WTC11 (cell line): ENCODE results near the gene CATSPER1. TPM values are rescaled to one million over a fixed set of nuclear protein-coding genes. Genes with fewer than 3 reads are reported as not detected.

Experiments used
- ATAC-seq: fragments of 200-7000 bp; cut with Tn5 transposase; 2 replicates; pipeline ENCODE4 v1.10.0; 2021; ENCODE audit warnings: mild to moderate bottlenecking, moderate library complexity
- CTCF ChIA-PET: fragments of 300-600 bp; sonication (Branson Sonifier 250); formaldehyde crosslinking; loops from one replicate; lab custom pipeline; 2021; ENCODE audit warnings: antibody characterized with exemption; lab: Charles Lee
- POLR2A ChIA-PET: fragments of 350-600 bp; sonication (Branson Sonifier 250); formaldehyde crosslinking; loops from one replicate; lab custom pipeline; 2021; ENCODE audit warnings: antibody characterized with exemption; lab: Charles Lee
- DNase-seq: peaks from one replicate; pipeline ENCODE4 v3.0.0; 2021; ENCODE audit warnings: low spot score
- H3K27ac Mint-ChIP-seq: 2 replicates; pipeline ENCODE4 v1.8.0; 2021; ENCODE audit warnings: mixed read lengths
- H3K27me3 Mint-ChIP-seq: 2 replicates; pipeline ENCODE4 v1.8.0; 2021; ENCODE audit warnings: low read depth, mild to moderate bottlenecking, moderate library complexity, mixed read lengths
- H3K36me3 Mint-ChIP-seq: 2 replicates; pipeline ENCODE4 v1.8.0; 2021; ENCODE audit warnings: mixed read lengths
- H3K4me1 Mint-ChIP-seq: 2 replicates; pipeline ENCODE4 v1.8.0; 2022; ENCODE audit warnings: mixed read lengths
- H3K4me3 Mint-ChIP-seq: 2 replicates; pipeline ENCODE4 v1.8.0; 2021; ENCODE audit warnings: mild to moderate bottlenecking, moderate library complexity, mixed read lengths
- H3K9me3 Mint-ChIP-seq: 2 replicates; pipeline ENCODE4 v1.8.0; 2021; ENCODE audit warnings: mixed read lengths
- ESRRA ChIP-seq: sonication (generic); formaldehyde crosslinking; IDR thresholded peaks from 2 replicates; pipeline ENCODE4 v1.8.1; 2022; ENCODE audit warnings: mild to moderate bottlenecking, missing genetic modification reagents, borderline replicate concordance
- JAZF1 ChIP-seq: fragments of 250-450 bp; sonication (Bioruptor Pico); IDR thresholded peaks from 2 replicates; pipeline ENCODE4 v1.9.0; 2021; ENCODE audit warnings: moderate library complexity, mild to moderate bottlenecking, inconsistent platforms
- MYBL2 ChIP-seq: sonication (generic); formaldehyde crosslinking; IDR thresholded peaks from 2 replicates; pipeline ENCODE4 v1.8.1; 2023; ENCODE audit warnings: mild to moderate bottlenecking, moderate library complexity, missing genetic modification reagents
- NR2C2 ChIP-seq: sonication (generic); formaldehyde crosslinking; IDR thresholded peaks from 2 replicates; pipeline ENCODE4 v1.8.0; 2022; ENCODE audit warnings: mild to moderate bottlenecking, missing genetic modification reagents
- SMAD4 ChIP-seq: sonication (generic); formaldehyde crosslinking; IDR thresholded peaks from 2 replicates; pipeline ENCODE4 v1.8.0; 2022; ENCODE audit warnings: mild to moderate bottlenecking, missing genetic modification reagents
- SP1 ChIP-seq: sonication (generic); formaldehyde crosslinking; conservative IDR thresholded peaks from 2 replicates; pipeline ENCODE4 v1.8.1; 2022; ENCODE audit warnings: missing genetic modification reagents
- ZNF232 ChIP-seq: sonication (generic); formaldehyde crosslinking; IDR thresholded peaks from 2 replicates; pipeline ENCODE4 v1.8.0; 2022; ENCODE audit warnings: mild to moderate bottlenecking, missing genetic modification reagents
- ZNF317 ChIP-seq: sonication (generic); formaldehyde crosslinking; IDR thresholded peaks from 2 replicates; pipeline ENCODE4 v1.8.1; 2023; ENCODE audit warnings: low read depth, mild to moderate bottlenecking, moderate library complexity, missing genetic modification reagents, borderline replicate concordance
- ZNF423 ChIP-seq: fragments of 250-450 bp; sonication (Bioruptor Pico); IDR thresholded peaks from 2 replicates; pipeline ENCODE4 v2.1.2; 2022; ENCODE audit warnings: mild to moderate bottlenecking, moderate library complexity
- total RNA-seq: library from RNA; stranded (reverse); gene quantifications from 3 replicates; pipeline ENCODE4 v1.2.3, GENCODE V29; 2021
- TF ChIP-seq, protein P1 (sequence below): sonication (generic); formaldehyde crosslinking; IDR thresholded peaks from 2 replicates; pipeline ENCODE4 v1.8.0; 2023; ENCODE audit warnings: mild to moderate bottlenecking, missing genetic modification reagents
- TF ChIP-seq, protein P2 (sequence below): fragments of 250-450 bp; sonication (Bioruptor Pico); IDR thresholded peaks from 2 replicates; pipeline ENCODE4 v2.1.2; 2022; ENCODE audit warnings: mild to moderate bottlenecking, moderate library complexity
- TF ChIP-seq, protein P3 (sequence below): sonication (generic); formaldehyde crosslinking; IDR thresholded peaks from 2 replicates; pipeline ENCODE4 v1.8.1; 2023; ENCODE audit warnings: mild to moderate bottlenecking, moderate library complexity, missing genetic modification reagents
- TF ChIP-seq, protein P4 (sequence below): sonication (generic); formaldehyde crosslinking; IDR thresholded peaks from 2 replicates; pipeline ENCODE4 v1.8.0; 2023; ENCODE audit warnings: missing genetic modification reagents
- TF ChIP-seq, protein P5 (sequence below): sonication (generic); formaldehyde crosslinking; IDR thresholded peaks from 2 replicates; pipeline ENCODE4 v1.8.0; 2022; ENCODE audit warnings: missing genetic modification reagents

The CATSPER1 gene
- total RNA-seq, 1 experiment from 2014 or later, result not detected

DNA sequence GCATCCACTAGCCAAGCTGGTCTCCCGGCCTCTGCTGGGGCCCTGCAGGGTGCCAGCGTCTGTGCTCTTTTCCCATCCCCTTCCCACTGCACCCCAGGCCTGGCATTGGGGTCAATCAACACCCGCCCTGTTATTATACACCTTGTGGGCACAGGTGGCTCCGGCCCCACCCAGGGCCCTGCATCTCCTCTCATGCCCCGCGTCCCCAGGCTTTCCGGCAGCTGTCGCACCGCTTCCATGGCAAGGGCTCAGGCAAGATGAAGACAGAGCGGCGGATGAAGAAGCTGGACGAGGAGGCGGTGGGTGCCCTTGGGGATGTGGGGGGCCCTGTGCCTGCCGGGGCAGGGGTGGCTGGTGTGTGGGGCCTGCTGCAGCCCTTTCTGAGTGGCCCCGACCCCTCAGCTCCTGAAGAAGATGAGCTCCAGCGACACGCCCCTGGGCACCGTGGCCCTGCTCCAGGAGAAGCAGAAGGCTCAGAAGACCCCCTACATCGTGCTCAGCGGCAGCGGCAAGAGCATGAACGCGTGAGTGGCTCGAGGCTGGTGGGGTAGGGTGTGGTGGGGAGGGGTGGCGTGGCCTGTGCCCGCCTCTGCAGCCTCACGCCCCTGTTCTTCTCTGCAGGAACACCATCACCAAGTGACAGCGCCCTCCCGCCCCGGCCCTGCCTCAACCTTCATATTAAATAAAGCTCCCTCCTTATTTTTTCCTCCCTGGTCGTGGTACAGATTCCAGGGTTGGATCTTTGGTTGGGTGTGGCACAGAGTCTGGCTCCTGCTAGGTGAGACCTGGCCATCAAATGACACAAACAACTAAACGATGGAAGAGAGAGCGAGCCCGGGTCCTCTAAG lies 47.7 kb downstream of the CATSPER1 start (continued):
- no peak for TF ChIP-seq ZNF232 (CRISPR knock-in tag)

DNA sequence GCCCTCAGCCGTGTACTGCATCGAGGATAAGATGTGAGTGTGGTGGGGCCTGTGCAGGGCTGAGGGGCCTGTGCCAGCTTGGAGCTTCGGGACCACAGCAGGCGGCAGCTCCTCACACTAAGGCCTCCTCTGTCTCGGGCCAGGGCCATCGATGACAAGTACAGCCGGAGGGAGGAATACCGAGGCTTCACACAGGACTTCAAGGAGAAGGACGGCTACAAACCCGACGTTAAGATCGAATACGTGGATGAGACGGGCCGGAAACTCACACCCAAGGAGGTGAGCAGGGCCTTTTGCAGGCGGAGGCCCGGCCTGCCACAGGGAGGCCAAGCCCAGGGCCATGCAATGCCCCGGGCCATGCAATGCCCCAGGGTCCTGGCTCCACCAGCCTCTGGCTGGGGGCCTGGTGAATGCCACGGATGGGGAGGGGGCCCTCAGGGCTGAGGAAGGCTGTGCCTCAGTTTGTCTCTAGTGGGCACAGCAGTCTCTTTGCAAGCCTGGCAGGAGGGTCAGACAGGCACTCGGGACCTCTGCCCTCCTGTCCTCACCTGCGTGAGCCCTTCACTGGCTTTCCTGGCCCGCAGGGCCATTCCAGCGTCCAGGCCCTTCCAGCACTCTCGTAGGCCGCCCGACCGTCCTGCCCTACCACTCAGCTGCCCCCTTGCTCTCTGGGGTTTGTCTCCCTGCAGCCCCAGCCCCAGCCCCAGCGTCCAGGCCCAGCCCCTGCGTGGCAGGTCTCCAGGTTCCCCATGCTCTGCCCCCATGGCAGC lies 48.5 kb downstream of the CATSPER1 start:
- DNase-seq, result no peak
- no peaks in the 10 kb centered on the region for H3K9me3 Mint-ChIP-seq
- H3K4me3 Mint-ChIP-seq, result no peak overlapping the region
- ChIA-PET POLR2A (no interaction called here), CTCF (no interaction called here)
- H3K27ac Mint-ChIP-seq, result no peak overlapping the region
- TF ChIP-seq ZNF423 (CRISPR knock-in tag), result no peak
- no peak for TF ChIP-seq MYBL2 (CRISPR knock-in tag)
- TF ChIP-seq ZNF317 (CRISPR knock-in tag), result no peak
- TF ChIP-seq, protein P1, sequence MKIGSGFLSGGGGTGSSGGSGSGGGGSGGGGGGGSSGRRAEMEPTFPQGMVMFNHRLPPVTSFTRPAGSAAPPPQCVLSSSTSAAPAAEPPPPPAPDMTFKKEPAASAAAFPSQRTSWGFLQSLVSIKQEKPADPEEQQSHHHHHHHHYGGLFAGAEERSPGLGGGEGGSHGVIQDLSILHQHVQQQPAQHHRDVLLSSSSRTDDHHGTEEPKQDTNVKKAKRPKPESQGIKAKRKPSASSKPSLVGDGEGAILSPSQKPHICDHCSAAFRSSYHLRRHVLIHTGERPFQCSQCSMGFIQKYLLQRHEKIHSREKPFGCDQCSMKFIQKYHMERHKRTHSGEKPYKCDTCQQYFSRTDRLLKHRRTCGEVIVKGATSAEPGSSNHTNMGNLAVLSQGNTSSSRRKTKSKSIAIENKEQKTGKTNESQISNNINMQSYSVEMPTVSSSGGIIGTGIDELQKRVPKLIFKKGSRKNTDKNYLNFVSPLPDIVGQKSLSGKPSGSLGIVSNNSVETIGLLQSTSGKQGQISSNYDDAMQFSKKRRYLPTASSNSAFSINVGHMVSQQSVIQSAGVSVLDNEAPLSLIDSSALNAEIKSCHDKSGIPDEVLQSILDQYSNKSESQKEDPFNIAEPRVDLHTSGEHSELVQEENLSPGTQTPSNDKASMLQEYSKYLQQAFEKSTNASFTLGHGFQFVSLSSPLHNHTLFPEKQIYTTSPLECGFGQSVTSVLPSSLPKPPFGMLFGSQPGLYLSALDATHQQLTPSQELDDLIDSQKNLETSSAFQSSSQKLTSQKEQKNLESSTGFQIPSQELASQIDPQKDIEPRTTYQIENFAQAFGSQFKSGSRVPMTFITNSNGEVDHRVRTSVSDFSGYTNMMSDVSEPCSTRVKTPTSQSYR (CRISPR knock-in tag), result no peak
- TF ChIP-seq ESRRA (CRISPR knock-in tag), result no peak
- TF ChIP-seq, protein P2, sequence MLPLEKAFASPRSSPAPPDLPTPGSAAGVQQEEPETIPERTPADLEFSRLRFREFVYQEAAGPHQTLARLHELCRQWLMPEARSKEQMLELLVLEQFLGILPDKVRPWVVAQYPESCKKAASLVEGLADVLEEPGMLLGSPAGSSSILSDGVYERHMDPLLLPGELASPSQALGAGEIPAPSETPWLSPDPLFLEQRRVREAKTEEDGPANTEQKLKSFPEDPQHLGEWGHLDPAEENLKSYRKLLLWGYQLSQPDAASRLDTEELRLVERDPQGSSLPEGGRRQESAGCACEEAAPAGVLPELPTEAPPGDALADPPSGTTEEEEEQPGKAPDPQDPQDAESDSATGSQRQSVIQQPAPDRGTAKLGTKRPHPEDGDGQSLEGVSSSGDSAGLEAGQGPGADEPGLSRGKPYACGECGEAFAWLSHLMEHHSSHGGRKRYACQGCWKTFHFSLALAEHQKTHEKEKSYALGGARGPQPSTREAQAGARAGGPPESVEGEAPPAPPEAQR (CRISPR knock-in tag), result no peak
- TF ChIP-seq JAZF1 (CRISPR knock-in tag), result no peak
- no peak for TF ChIP-seq SP1 (CRISPR knock-in tag)
- no peak for TF ChIP-seq SMAD4 (CRISPR knock-in tag)
- TF ChIP-seq, protein P3, sequence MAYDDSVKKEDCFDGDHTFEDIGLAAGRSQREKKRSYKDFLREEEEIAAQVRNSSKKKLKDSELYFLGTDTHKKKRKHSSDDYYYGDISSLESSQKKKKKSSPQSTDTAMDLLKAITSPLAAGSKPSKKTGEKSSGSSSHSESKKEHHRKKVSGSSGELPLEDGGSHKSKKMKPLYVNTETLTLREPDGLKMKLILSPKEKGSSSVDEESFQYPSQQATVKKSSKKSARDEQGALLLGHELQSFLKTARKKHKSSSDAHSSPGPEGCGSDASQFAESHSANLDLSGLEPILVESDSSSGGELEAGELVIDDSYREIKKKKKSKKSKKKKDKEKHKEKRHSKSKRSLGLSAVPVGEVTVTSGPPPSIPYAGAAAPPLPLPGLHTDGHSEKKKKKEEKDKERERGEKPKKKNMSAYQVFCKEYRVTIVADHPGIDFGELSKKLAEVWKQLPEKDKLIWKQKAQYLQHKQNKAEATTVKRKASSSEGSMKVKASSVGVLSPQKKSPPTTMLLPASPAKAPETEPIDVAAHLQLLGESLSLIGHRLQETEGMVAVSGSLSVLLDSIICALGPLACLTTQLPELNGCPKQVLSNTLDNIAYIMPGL (CRISPR knock-in tag), result no peak
- no peak for TF ChIP-seq NR2C2
- H3K36me3 Mint-ChIP-seq, result peaks cover 36% of the 10 kb centered on the region
- H3K4me1 Mint-ChIP-seq, result no peaks in the 10 kb centered on the region
- no peaks in the 10 kb centered on the region for H3K27me3 Mint-ChIP-seq
- no peak for ATAC-seq

DNA sequence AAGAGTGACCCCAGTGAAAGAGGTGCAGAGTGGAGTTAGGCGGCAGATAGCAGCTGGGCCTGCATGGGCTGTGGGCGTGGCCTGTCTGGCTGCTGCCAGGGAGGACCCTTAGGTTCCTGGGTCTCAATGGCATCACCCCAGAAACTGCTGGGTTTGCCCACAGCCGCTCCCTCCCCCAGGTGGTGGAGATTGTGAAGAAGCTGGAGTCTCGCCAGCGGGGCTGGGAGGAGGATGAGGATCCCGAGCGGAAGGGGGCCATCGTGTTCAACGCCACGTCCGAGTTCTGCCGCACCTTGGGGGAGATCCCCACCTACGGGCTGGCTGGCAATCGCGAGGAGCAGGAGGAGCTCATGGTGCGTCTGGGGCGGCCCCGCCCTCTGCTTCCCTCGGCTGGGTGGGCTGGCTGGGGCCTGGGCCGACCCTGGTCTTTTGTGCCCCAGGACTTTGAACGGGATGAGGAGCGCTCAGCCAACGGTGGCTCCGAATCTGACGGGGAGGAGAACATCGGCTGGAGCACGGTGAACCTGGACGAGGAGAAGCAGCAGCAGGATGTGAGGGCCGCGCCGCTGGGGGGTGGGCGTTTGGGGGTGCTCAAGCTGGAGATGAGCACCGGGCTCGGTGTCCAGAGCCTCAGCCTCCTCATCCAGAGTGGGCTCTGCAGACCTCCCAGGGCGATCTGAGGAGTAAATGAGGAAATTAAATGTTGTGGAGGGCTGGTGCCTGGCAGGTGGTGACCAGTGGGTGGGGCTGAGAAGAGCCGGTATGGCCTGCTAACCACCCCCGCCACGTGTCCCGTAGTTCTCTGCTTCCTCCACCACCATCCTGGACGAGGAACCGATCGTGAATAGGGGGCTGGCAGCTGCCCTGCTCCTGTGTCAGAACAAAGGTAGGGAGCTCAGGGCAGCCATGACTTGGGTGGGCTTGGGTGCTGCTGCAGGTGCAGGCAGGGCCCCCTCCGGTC lies 49.8 kb downstream of the CATSPER1 start:
- H3K36me3 Mint-ChIP-seq, result peaks cover 47% of the 10 kb centered on the region
- H3K4me1 Mint-ChIP-seq, result no peaks in the 10 kb centered on the region
- no peak overlapping the region for H3K4me3 Mint-ChIP-seq
- peak overlapping the region; percentile 67 for H3K27ac Mint-ChIP-seq
- H3K9me3 Mint-ChIP-seq, result no peaks in the 10 kb centered on the region
- DNase-seq (no peak), ATAC-seq (no peak)
- ChIA-PET CTCF (interaction anchor here (0.8 to 1.6 kb wide), 6 partner anchors 10 to 117 kb away, joined by 3 to 8 read pairs (median 3); partner anchors contain the start of genes FIBP and MUS81), POLR2A (no interaction called here)
- H3K27me3 Mint-ChIP-seq, result no peaks in the 10 kb centered on the region
- TF ChIP-seq, protein P4, sequence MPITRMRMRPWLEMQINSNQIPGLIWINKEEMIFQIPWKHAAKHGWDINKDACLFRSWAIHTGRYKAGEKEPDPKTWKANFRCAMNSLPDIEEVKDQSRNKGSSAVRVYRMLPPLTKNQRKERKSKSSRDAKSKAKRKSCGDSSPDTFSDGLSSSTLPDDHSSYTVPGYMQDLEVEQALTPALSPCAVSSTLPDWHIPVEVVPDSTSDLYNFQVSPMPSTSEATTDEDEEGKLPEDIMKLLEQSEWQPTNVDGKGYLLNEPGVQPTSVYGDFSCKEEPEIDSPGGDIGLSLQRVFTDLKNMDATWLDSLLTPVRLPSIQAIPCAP (CRISPR knock-in tag), result no peak
- TF ChIP-seq, protein P5, sequence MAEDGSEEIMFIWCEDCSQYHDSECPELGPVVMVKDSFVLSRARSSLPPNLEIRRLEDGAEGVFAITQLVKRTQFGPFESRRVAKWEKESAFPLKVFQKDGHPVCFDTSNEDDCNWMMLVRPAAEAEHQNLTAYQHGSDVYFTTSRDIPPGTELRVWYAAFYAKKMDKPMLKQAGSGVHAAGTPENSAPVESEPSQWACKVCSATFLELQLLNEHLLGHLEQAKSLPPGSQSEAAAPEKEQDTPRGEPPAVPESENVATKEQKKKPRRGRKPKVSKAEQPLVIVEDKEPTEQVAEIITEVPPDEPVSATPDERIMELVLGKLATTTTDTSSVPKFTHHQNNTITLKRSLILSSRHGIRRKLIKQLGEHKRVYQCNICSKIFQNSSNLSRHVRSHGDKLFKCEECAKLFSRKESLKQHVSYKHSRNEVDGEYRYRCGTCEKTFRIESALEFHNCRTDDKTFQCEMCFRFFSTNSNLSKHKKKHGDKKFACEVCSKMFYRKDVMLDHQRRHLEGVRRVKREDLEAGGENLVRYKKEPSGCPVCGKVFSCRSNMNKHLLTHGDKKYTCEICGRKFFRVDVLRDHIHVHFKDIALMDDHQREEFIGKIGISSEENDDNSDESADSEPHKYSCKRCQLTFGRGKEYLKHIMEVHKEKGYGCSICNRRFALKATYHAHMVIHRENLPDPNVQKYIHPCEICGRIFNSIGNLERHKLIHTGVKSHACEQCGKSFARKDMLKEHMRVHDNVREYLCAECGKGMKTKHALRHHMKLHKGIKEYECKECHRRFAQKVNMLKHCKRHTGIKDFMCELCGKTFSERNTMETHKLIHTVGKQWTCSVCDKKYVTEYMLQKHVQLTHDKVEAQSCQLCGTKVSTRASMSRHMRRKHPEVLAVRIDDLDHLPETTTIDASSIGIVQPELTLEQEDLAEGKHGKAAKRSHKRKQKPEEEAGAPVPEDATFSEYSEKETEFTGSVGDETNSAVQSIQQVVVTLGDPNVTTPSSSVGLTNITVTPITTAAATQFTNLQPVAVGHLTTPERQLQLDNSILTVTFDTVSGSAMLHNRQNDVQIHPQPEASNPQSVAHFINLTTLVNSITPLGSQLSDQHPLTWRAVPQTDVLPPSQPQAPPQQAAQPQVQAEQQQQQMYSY, result no peak
- TF ChIP-seq, protein P3 (CRISPR knock-in tag), result no peak
